ENCODE data around the gene DZANK1. TPM values are rescaled to one million over a fixed set of nuclear protein-coding genes. Genes with fewer than 3 reads are reported as not detected.
A peak's percentile ranks its signal among the peaks of the same experiment; 100 is the strongest.

Gene DZANK1
- polyA plus RNA-seq, 1 of the 3 experiments (the other 2 are of a cell fraction), result 3.3 TPM

GRCh38 chr20:18431206-18431605 is 35.6 kb downstream of the DZANK1 start:
- Histone ChIP-seq H3K4me1 (ENCODE audit: control insufficient read depth in 1 of 2, insufficient read depth in 2 of 2, low read depth in 1 of 2, low read length in 1 of 2) (peaks cover 0 to 4% of the 10 kb centered on the region in 2 experiments; a peak in 1 of 4 replicates), H3K9ac (no peak overlapping the region), H3F3A (replicated peaks; ENCODE audit: insufficient read depth) (no peaks in the 10 kb centered on the region), H2AFZ (ENCODE audit: low read depth) (no peak overlapping the region), H3K9me2 (no peaks in the 10 kb centered on the region), H3K4me3 (ENCODE audit: low read depth in 2 of 2, low read length in 1 of 2) (no peak overlapping the region), H3K27me3 (ENCODE audit: insufficient read depth) (no peaks in the 10 kb centered on the region), H3K27ac (ENCODE audit: low read depth in 2 of 2, low read length in 1 of 2) (no peak overlapping the region), H3K9me3 (no peaks in the 10 kb centered on the region), H3K4me2 (no peak overlapping the region), H4K20me1 (ENCODE audit: insufficient read depth) (no peaks in the 10 kb centered on the region), H3K36me3 (replicated peaks in 1 of 2; ENCODE audit: control insufficient read depth in 1 of 2, insufficient read depth in 2 of 2, low read length in 1 of 2) (peaks cover 3 to 5% of the 10 kb centered on the region in 2 experiments), H3K79me2 (ENCODE audit: insufficient read depth) (no peaks in the 10 kb centered on the region)
- WGBS (ENCODE audit: low lambda C conversion rate), result 91% methylated on average over 6 of the region's 6 CpGs
- POLR2A ChIA-PET, result interaction anchor here (0.6 kb wide), 1 partner anchor 91 kb away, joined by 5 read pairs; no protein-coding TSS in a partner anchor
- no peak for DNase-seq
- TF ChIP-seq FOXM1 (IDR thresholded peaks at IDR 0.05; ENCODE audit: low read depth) (no peak), GATA2 (CRISPR knock-in tag; IDR thresholded peaks at IDR 0.05) (0 out of 2 replicates have a peak, but pooled peaks have one; percentile 8)
- CTCF ChIA-PET, result interaction anchor here (0.6 to 1.0 kb wide), 2 partner anchors 15 to 233 kb away, joined by 3 to 4 read pairs; no protein-coding TSS in a partner anchor

GRCh38 chr20:18430172-18430826 is 36.5 kb downstream of the DZANK1 start:
- peaks cover 0 to 4% of the 10 kb centered on the region in 2 experiments; a peak in 1 of 4 replicates for H3K4me1 ChIP-seq (ENCODE audit: control insufficient read depth in 1 of 2, insufficient read depth in 2 of 2, low read depth in 1 of 2, low read length in 1 of 2)
- H3K27ac ChIP-seq (ENCODE audit: low read depth in 2 of 2, low read length in 1 of 2), result no peak overlapping the region
- TF ChIP-seq JUND (IDR thresholded peaks at IDR 0.05), result no peak
- TF ChIP-seq SIN3A (IDR thresholded peaks at IDR 0.05; ENCODE audit: borderline replicate concordance, low read depth, low read length), result no peak
- TF ChIP-seq YY1 (IDR thresholded peaks at IDR 0.05; ENCODE audit: low read depth), result no peak
- TF ChIP-seq, protein P1, sequence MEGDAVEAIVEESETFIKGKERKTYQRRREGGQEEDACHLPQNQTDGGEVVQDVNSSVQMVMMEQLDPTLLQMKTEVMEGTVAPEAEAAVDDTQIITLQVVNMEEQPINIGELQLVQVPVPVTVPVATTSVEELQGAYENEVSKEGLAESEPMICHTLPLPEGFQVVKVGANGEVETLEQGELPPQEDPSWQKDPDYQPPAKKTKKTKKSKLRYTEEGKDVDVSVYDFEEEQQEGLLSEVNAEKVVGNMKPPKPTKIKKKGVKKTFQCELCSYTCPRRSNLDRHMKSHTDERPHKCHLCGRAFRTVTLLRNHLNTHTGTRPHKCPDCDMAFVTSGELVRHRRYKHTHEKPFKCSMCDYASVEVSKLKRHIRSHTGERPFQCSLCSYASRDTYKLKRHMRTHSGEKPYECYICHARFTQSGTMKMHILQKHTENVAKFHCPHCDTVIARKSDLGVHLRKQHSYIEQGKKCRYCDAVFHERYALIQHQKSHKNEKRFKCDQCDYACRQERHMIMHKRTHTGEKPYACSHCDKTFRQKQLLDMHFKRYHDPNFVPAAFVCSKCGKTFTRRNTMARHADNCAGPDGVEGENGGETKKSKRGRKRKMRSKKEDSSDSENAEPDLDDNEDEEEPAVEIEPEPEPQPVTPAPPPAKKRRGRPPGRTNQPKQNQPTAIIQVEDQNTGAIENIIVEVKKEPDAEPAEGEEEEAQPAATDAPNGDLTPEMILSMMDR (IDR thresholded peaks at IDR 0.05), result no peak
- TF ChIP-seq, protein P2, sequence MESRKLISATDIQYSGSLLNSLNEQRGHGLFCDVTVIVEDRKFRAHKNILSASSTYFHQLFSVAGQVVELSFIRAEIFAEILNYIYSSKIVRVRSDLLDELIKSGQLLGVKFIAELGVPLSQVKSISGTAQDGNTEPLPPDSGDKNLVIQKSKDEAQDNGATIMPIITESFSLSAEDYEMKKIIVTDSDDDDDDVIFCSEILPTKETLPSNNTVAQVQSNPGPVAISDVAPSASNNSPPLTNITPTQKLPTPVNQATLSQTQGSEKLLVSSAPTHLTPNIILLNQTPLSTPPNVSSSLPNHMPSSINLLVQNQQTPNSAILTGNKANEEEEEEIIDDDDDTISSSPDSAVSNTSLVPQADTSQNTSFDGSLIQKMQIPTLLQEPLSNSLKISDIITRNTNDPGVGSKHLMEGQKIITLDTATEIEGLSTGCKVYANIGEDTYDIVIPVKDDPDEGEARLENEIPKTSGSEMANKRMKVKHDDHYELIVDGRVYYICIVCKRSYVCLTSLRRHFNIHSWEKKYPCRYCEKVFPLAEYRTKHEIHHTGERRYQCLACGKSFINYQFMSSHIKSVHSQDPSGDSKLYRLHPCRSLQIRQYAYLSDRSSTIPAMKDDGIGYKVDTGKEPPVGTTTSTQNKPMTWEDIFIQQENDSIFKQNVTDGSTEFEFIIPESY (IDR thresholded peaks at IDR 0.05; ENCODE audit: borderline replicate concordance, low read depth), result no peak
- no peak for TF ChIP-seq NFIC (IDR thresholded peaks at IDR 0.05; ENCODE audit: borderline replicate concordance)
- no peak for TF ChIP-seq POLR2AphosphoS5 (IDR thresholded peaks at IDR 0.05; ENCODE audit: low read depth, low read length)
- no peak for TF ChIP-seq RCOR1 (IDR thresholded peaks at IDR 0.05; ENCODE audit: low read length)
- no peak for TF ChIP-seq CHD2 (IDR thresholded peaks at IDR 0.05; ENCODE audit: low read length, partially characterized antibody)
- TF ChIP-seq RFX5 (IDR thresholded peaks at IDR 0.05; ENCODE audit: low read length), result no peak
- TF ChIP-seq MAX (IDR thresholded peaks at IDR 0.05; ENCODE audit: low read depth), result no peak
- no peak for TF ChIP-seq RXRA (IDR thresholded peaks at IDR 0.05; ENCODE audit: borderline replicate concordance, low read depth)
- TF ChIP-seq EZH2phosphoT487 (IDR thresholded peaks at IDR 0.05; ENCODE audit: borderline replicate concordance, low read depth), result no peak
- no peaks in the 10 kb centered on the region for H3K9me3 ChIP-seq
- no peaks in the 10 kb centered on the region for H3K27me3 ChIP-seq (ENCODE audit: insufficient read depth)
- no peak overlapping the region for H3K4me2 ChIP-seq
- WGBS (ENCODE audit: low lambda C conversion rate), result 93% methylated on average over 9 of the region's 9 CpGs
- ChIA-PET POLR2A (no interaction called here), CTCF (no interaction called here)
- no peak overlapping the region for H3K4me3 ChIP-seq (ENCODE audit: low read depth in 2 of 2, low read length in 1 of 2)
- no peaks in the 10 kb centered on the region for H3K9me2 ChIP-seq
- H3K36me3 ChIP-seq (replicated peaks in 1 of 2; ENCODE audit: control insufficient read depth in 1 of 2, insufficient read depth in 2 of 2, low read length in 1 of 2), result peaks cover 3 to 5% of the 10 kb centered on the region in 2 experiments
- H3K79me2 ChIP-seq (ENCODE audit: insufficient read depth), result no peaks in the 10 kb centered on the region
- no peak overlapping the region for H3K9ac ChIP-seq
- H3F3A ChIP-seq (replicated peaks; ENCODE audit: insufficient read depth), result no peaks in the 10 kb centered on the region
- no peak overlapping the region for H2AFZ ChIP-seq (ENCODE audit: low read depth)
- DNase-seq, result no peak
- H4K20me1 ChIP-seq (ENCODE audit: insufficient read depth), result no peaks in the 10 kb centered on the region

All from SK-N-SH (cell line).